Prostate gland (tissue), 2 donors: ENCODE measurements around the gene POLD2.

ENCODE experiments used
- POLR2A ChIP-seq: fragments of 450-650 bp; IDR thresholded peaks from one replicate; pipeline ENCODE4 v1.6.1; 2016; ENCODE audit warnings: antibody characterized with exemption, mild to moderate bottlenecking
- POLR2AphosphoS5 ChIP-seq: sonication (generic); formaldehyde crosslinking; IDR thresholded peaks from one replicate; pipeline ENCODE4 v1.6.1; 2017; ENCODE audit warnings: antibody characterized with exemption
- TF ChIP-seq, protein P1 (sequence below), 4 experiments: fragments of 200-600 bp in 2 of 4; fragments of 450-650 bp in 2 of 4; sonication (generic) in 2 of 4; IDR thresholded peaks; 1 replicate in 3 of 4; 2 replicates in 1 of 4; pipeline ENCODE4 v1.5.1; 2016 to 2019; ENCODE audit warnings: antibody characterized with exemption in 4 of 4, mild to moderate bottlenecking in 2 of 4, moderate library complexity in 2 of 4

DNA sequence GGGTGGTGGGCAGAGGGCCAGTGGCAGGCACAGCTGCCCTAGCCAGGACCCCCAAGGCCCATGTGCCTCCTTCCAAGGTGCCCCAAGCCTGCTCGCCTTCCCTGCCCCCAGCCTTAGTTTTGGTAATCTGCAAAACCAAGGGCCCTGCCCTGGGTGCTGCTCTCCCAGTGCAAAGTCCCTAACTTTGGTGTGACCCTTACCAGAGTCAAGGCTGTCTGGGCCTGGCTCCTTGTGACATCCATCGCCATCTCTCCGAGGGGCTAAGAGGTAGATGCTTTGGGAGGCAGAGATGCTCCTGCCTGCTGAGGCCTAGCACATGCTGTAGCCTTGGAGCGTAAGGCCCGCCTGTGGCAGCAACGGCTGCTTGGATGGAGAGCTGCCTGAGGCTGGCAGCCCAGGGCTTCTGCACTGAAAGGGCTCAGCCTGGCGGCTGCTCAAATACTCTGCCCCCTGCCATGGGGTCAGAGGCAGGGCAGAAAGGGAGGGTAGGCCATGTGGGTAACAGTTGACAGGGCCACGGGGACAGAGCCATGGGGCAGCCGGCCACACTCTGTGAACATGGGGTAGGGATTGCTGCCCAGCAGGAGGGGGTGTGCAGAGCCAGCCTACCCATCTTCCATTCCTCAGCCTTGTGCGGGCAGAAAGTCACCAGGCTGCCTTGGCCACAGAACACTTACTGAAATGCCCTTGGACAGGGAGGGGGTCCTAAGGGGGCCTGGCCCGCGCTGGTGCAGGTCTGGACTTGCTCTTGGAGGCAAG lies 35.7 kb upstream of the POLD2 start:
- TF ChIP-seq, protein P1, sequence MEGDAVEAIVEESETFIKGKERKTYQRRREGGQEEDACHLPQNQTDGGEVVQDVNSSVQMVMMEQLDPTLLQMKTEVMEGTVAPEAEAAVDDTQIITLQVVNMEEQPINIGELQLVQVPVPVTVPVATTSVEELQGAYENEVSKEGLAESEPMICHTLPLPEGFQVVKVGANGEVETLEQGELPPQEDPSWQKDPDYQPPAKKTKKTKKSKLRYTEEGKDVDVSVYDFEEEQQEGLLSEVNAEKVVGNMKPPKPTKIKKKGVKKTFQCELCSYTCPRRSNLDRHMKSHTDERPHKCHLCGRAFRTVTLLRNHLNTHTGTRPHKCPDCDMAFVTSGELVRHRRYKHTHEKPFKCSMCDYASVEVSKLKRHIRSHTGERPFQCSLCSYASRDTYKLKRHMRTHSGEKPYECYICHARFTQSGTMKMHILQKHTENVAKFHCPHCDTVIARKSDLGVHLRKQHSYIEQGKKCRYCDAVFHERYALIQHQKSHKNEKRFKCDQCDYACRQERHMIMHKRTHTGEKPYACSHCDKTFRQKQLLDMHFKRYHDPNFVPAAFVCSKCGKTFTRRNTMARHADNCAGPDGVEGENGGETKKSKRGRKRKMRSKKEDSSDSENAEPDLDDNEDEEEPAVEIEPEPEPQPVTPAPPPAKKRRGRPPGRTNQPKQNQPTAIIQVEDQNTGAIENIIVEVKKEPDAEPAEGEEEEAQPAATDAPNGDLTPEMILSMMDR (IDR thresholded peaks at IDR 0.05), result no peak
- TF ChIP-seq POLR2A (no peak), POLR2AphosphoS5 (no peak)
